Right hindlimb (tissue), 1 donor: Measurements from ENCODE around the gene TRAPPC8.
"Not testable (repeated sequence)": the region's sequence is repeated elsewhere in the genome, so short reads cannot be mapped to it uniquely, and the experiment has no call there.

Experiments used
- DNase-seq: peaks from one replicate; pipeline ENCODE4 v3.0.0-alpha.2; 2018

TRAPPC8 gene

GRCh38 chr18:31860488-31860887, 82.4 kb downstream of the TRAPPC8 start:
- no peak for DNase-seq

- no peak for DNase-seq
These were observed 85.3 kb downstream of the TRAPPC8 start for GRCh38 chr18:31857526-31858106.

- no peak for DNase-seq
These were observed 92.1 kb downstream of the TRAPPC8 start for GRCh38 chr18:31850844-31851243.

GRCh38 chr18:31840499-31840898, 102.4 kb downstream of the TRAPPC8 start:
- DNase-seq: no peak

DNA sequence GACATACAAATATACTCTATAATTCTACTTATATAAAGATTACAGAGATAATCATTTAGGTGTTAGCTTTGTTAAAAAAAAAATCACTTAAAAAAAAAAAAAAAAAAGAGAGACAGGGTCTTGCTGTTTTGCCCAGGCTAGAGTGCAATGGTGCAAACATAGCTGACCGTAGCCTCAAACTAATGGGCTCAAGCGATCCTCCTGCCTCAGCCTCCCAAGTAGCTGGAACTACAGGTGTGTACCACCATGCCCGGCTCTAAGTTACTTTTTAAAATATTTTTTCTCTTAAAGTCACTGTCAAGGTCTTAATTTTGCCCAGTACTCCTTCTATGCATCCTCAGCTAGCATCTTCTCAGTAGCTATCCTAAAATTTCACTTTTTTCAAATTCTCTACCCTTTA, 105.0 kb downstream of the TRAPPC8 start:
- no peak for DNase-seq

GRCh38 chr18:31835528-31836133, 107.3 kb downstream of the TRAPPC8 start:
- no peak for DNase-seq

DNA sequence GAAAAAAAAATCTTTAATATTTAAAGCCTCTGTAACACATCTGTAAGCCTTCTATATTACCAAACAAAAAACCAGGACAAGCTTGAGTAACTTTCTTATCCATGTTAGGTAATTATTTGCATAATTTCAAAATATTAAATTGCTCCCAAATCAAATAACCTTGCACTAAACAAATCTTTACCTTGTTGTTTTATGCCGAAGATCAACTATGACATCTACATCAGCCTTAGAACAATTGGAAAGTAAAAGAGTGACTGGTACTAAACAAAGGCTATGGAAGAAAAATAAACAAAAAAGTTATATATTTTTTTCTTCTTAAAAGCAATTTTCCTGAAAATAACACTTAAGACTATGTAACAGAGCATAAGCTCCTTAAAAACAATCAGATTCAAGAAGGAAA, 111.0 kb downstream of the TRAPPC8 start:
- no peak for DNase-seq

DNA sequence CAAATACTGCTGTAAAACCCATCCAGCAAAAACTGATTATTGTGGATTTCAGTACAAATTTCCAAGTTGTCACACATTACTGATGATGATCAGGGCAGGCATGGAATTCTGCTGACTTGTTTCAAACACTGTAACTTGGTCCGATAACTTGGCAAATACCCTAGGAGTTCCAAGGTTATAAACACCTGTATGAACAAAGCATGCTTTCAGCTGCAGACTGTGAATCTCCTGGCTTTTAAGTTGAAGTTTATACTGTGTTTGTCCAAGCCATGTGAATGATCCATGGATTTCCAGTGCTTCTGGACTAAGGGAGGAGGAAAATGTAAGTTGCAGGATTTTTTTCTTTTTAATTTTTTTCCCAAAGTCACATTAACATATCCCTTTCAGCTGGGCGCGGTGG, 112.2 kb downstream of the TRAPPC8 start:
- no peak for DNase-seq

- DNase-seq: no peak
These were observed 114.3 kb downstream of the TRAPPC8 start for GRCh38 chr18:31828613-31829012.

GRCh38 chr18:31826673-31827325, 116.1 kb downstream of the TRAPPC8 start:
- DNase-seq: not testable (repeated sequence)

- DNase-seq: no peak
These were observed 117.2 kb downstream of the TRAPPC8 start for GRCh38 chr18:31825772-31826171.

DNA sequence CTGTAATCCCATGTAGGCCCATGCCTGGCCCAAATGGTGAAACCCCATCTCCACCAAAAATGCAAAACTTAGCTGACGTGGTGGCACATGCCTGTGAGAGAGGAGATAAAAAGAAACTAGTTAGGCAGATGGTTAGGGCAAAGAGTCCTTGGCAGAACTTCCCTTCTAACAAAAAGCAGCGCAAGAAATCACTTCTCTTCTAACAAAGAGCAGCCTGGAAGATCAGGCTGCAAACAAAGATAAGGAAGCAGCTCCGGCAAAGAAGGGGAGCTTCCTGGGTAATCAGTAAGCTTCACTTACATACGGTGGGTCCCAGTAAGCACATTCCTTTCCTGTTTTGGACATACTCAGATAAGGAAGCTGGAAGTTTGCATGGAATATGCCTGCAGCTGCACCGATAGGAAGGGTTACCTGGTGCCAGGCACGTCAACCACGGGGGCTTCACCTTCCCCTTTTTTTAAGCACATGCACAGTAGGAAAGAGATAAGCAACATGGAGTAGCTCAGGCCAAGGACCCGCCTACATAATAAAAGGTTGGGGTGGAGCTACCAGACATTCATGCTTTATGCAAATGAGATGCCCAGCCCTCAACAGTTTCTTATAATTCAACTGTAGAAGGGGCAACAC, 121.3 kb downstream of the TRAPPC8 start:
- no peak for DNase-seq

- no peak for DNase-seq
These were observed 123.1 kb downstream of the TRAPPC8 start for GRCh38 chr18:31819925-31820229.

GRCh38 chr18:31819106-31819924, 123.6 kb downstream of the TRAPPC8 start:
- no peak for DNase-seq

- no peak for DNase-seq
These were observed 128.8 kb downstream of the TRAPPC8 start for GRCh38 chr18:31814132-31814531.

DNA sequence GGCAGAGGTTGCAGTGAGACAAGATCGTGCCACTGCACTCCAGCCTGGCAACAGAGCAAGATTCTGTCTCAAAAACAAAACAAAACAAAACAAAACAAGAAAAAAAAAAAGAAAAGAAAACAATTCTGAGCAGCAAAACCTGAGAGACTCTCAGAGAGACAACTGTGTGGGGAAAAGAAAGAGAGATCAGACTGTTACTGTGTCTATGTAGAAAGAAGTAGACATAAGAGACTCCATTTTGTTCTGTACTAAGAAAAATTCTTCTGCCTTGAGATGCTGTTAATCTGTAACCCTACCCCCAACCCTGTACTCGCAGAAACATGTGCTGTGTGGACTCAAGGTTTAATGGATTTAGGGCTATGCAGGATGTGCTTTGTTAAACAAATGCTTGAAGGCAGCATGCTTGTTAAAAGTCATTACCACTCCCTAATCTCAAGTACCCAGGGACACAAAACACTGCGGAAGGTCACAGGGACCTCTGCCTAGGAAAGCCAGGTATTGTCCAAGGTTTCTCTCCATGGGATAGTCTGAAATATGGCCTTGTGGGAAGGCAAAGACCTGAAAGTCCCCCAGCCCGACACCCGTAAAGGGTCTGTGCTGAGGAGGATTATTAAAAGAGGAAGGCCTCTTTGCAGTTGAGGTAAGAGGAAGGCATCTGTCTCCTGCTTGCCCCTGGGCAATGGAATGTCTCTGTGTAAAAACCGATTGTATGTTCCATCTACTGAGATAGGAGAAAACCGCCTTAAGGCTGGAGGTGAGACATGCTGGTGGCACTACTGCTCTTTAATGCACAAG, 132.4 kb downstream of the TRAPPC8 start:
- DNase-seq: not testable (repeated sequence)

GRCh38 chr18:31809049-31809448, 133.9 kb downstream of the TRAPPC8 start:
- DNase-seq: not testable (repeated sequence)

GRCh38 chr18:31801078-31801477, 141.8 kb downstream of the TRAPPC8 start:
- DNase-seq: no peak

GRCh38 chr18:31799257-31799656, 143.7 kb downstream of the TRAPPC8 start:
- not testable (repeated sequence) for DNase-seq

- DNase-seq: no peak
These were observed 144.5 kb downstream of the TRAPPC8 start for GRCh38 chr18:31798399-31798798.

DNA sequence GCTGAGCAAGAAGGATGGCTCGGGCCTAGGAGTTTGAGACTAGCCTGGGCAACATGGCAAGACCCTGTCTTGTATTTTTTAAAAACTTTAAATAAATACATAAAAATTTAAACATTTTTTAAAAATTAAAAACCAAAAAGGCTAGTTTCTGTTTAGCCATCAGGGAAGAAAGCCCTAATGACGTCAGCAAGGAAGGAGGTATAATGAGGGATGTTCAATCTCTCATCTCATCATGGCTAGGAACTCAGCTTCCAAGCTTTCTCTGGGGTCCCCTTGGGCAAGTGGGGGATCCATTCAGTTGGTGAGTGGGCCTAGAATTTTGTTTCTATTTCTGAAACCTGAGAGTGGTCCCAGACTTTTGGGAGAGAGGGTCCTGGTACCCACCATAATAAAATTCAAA, 147.2 kb downstream of the TRAPPC8 start:
- no peak for DNase-seq

DNA sequence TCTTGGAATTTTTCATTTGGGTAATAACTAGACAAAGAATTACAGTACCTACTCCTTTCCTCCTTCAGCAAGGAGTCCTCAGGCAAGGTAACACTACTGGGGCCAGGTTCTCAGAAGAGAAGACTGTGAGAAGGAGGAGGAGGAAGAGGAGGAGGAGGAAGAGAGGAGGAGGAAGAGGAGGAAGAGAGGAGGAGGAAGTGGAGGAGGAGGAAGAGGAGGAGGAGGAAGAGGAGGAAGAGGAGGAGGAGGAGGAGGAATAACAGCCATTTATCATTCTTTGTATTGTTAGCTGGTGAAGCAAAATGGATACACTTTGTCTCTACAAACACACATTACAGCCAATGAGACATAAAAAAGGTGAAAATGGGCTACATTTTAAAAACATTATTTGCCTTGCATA, 149.4 kb downstream of the TRAPPC8 start:
- no peak for DNase-seq

DNA sequence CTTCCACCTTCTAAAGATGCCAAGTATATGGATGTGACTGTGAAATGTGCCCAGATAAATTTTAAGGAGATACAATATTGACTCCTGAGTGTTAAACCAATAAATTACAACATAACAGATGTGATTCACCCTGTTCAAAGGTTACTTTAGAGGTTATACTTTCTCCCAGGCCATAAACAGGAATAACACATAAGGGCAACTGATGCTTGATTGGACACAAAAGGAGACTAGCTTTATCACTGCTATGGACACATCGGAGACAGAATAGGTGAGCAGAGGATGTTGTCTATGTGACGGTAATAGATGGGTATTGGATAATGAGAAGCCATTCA, 150.4 kb downstream of the TRAPPC8 start:
- no peak for DNase-seq
